Glutamatergic neuron (in vitro differentiated cells): ENCODE measurements around the gene UBQLN1. TPM values are rescaled to one million over a fixed set of nuclear protein-coding genes. Genes with fewer than 3 reads are reported as not detected.

Source experiments
- DNase-seq: peaks from one replicate; pipeline ENCODE4 v3.0.0; 2022
- H3K27ac Mint-ChIP-seq: one replicate; pipeline ENCODE4 v1.8.0; 2020; ENCODE audit warnings: mild to moderate bottlenecking, mixed read lengths, inconsistent platforms; ENCODE audit not compliant: unreplicated experiment
- H3K27me3 Mint-ChIP-seq: one replicate; pipeline ENCODE4 v1.8.0; 2020; ENCODE audit warnings: mild to moderate bottlenecking, moderate library complexity, mixed read lengths, inconsistent platforms; ENCODE audit not compliant: unreplicated experiment
- H3K36me3 Mint-ChIP-seq: one replicate; pipeline ENCODE4 v1.8.0; 2020; ENCODE audit warnings: mild to moderate bottlenecking, mixed read lengths, inconsistent platforms; ENCODE audit not compliant: unreplicated experiment
- H3K4me1 Mint-ChIP-seq: one replicate; pipeline ENCODE4 v1.8.0; 2020; ENCODE audit warnings: mild to moderate bottlenecking, low read depth, mixed read lengths, inconsistent platforms; ENCODE audit not compliant: unreplicated experiment
- H3K4me3 Mint-ChIP-seq: one replicate; pipeline ENCODE4 v1.8.0; 2020; ENCODE audit warnings: mild to moderate bottlenecking, mixed read lengths, inconsistent platforms; ENCODE audit not compliant: unreplicated experiment
- H3K9me3 Mint-ChIP-seq: one replicate; pipeline ENCODE4 v1.8.0; 2020; ENCODE audit warnings: mild to moderate bottlenecking, moderate library complexity, mixed read lengths, inconsistent platforms; ENCODE audit not compliant: unreplicated experiment
- CTCF ChIP-seq: fragments of 200-600 bp; sonication (generic); IDR thresholded peaks from one replicate; pipeline ENCODE4 v1.5.0; 2021; ENCODE audit not compliant: partially characterized antibody, unreplicated experiment
- total RNA-seq: library from RNA; stranded (reverse); fragmentation: NEBNext Ultra II Directional; extraction: Animal tissue kit (Norgen Biotek cat#: 25700); gene quantifications from one replicate; pipeline ENCODE4 v1.2.1, GENCODE V29; 2021; ENCODE audit not compliant: unreplicated experiment

The UBQLN1 gene
- total RNA-seq, 1 donor from 2014 or later: 188 TPM

DNA sequence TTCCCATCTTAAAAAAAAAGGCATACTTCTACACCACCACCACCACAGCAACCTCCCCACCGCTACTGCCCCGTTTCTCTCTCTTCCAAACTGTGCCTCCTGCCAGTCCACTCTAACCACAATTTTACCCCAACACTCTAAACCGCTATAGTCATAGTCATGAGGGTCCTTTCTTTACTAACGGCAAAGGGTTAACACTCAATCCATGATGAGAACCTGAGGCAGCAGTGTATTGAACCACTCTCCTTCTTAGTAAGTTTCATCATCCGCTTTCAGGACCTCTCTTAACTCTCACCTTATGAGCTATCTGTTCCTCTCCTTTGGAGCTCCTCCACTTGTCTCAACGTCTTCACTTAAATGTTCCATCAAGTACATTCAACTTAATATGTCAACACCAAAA lies 50.8 kb downstream of the UBQLN1 start:
- TF ChIP-seq CTCF: no peak
- peaks cover 18% of the 10 kb centered on the region for H3K36me3 Mint-ChIP-seq
- H3K4me3 Mint-ChIP-seq: no peak overlapping the region
- H3K27me3 Mint-ChIP-seq: no peaks in the 10 kb centered on the region
- H3K9me3 Mint-ChIP-seq: peaks cover 3% of the 10 kb centered on the region
- no peak overlapping the region for H3K27ac Mint-ChIP-seq
- DNase-seq: no peak
- H3K4me1 Mint-ChIP-seq: no peaks in the 10 kb centered on the region

GRCh38 chr9:83656032-83656680 lies 51.6 kb downstream of the UBQLN1 start:
- no peak overlapping the region for H3K4me3 Mint-ChIP-seq
- no peaks in the 10 kb centered on the region for H3K4me1 Mint-ChIP-seq
- TF ChIP-seq CTCF: no peak
- DNase-seq: no peak
- H3K27me3 Mint-ChIP-seq: no peaks in the 10 kb centered on the region
- peaks cover 4% of the 10 kb centered on the region for H3K9me3 Mint-ChIP-seq
- H3K36me3 Mint-ChIP-seq: peaks cover 23% of the 10 kb centered on the region
- no peak overlapping the region for H3K27ac Mint-ChIP-seq

DNA sequence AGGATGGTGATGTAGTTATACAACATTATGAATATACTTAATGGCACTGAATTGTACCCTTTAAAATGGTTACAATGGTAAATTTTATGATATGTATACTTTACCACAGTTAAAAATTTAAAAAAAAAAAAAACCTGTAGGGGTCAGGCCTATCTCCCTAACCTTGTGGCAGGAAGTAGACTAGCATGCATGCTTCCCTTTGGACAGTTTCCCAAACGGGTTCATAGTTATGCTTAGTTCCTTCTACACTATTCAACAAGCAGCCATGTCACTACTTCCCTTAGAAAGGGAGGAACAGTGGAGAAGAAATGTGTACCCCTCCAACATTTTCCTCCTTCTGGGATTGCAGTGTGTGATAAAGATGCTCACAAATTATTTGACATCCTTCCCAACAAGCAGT lies 52.3 kb downstream of the UBQLN1 start:
- Mint-ChIP-seq H3K27ac (no peak overlapping the region), H3K27me3 (peaks cover 2% of the 10 kb centered on the region), H3K9me3 (peaks cover 4% of the 10 kb centered on the region), H3K4me3 (no peak overlapping the region), H3K4me1 (no peaks in the 10 kb centered on the region), H3K36me3 (peaks cover 23% of the 10 kb centered on the region)
- DNase-seq: no peak
- no peak for TF ChIP-seq CTCF

- Mint-ChIP-seq H3K27ac (no peak overlapping the region), H3K36me3 (peaks cover 23% of the 10 kb centered on the region), H3K9me3 (peaks cover 7% of the 10 kb centered on the region), H3K27me3 (peaks cover 7% of the 10 kb centered on the region), H3K4me1 (peaks cover 7% of the 10 kb centered on the region), H3K4me3 (no peak overlapping the region)
- TF ChIP-seq CTCF: no peak
- no peak for DNase-seq
Observed at GRCh38 chr9:83652433-83652832, 55.3 kb downstream of the UBQLN1 start.

- H3K36me3 Mint-ChIP-seq: peaks cover 23% of the 10 kb centered on the region
- peaks cover 7% of the 10 kb centered on the region for H3K27me3 Mint-ChIP-seq
- peaks cover 7% of the 10 kb centered on the region for H3K9me3 Mint-ChIP-seq
- DNase-seq: no peak
- peaks cover 7% of the 10 kb centered on the region for H3K4me1 Mint-ChIP-seq
- TF ChIP-seq CTCF: no peak
- H3K27ac Mint-ChIP-seq: no peak overlapping the region
- no peak overlapping the region for H3K4me3 Mint-ChIP-seq
Observed at GRCh38 chr9:83651558-83651957, 56.2 kb downstream of the UBQLN1 start.
